Astrocyte (in vitro differentiated cells and primary cell): ENCODE measurements around the gene LCE3A.
"Not testable (repeated sequence)": the region's sequence is repeated elsewhere in the genome, so short reads cannot be mapped to it uniquely, and the experiment has no call there.

Experiments
- EZH2 ChIP-seq: IDR thresholded peaks from 2 replicates; pipeline ENCODE4 v1.6.1; 2012; ENCODE audit warnings: mild to moderate bottlenecking, low read length, inconsistent platforms; ENCODE audit not compliant: insufficient read depth
- TF ChIP-seq, protein P1 (sequence below): IDR thresholded peaks from 2 replicates; pipeline ENCODE4 v1.5.1; 2011; ENCODE audit warnings: low read depth, mild to moderate bottlenecking, inconsistent platforms, low read length, moderate library complexity; ENCODE audit not compliant: insufficient read depth

DNA sequence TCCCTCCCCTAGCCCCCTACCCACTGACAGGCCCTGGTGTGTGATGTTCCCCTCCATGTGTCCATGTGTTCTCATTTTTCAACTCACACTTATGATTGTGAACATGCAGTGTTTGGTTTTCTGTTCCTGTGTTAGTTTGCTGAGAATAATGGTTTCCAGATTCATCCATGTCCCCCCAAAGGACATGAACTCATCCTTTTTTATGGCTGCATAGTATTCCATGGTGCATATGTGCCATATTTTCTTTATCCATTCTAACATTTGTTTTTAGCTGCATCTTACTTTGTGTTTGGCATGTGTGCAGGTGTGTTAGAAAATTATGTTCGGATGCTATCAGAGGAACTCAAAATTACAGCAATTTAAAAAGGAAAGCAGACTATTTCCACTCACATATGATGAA is 43.3 kb upstream of the LCE3A start:
- TF ChIP-seq, protein P1, sequence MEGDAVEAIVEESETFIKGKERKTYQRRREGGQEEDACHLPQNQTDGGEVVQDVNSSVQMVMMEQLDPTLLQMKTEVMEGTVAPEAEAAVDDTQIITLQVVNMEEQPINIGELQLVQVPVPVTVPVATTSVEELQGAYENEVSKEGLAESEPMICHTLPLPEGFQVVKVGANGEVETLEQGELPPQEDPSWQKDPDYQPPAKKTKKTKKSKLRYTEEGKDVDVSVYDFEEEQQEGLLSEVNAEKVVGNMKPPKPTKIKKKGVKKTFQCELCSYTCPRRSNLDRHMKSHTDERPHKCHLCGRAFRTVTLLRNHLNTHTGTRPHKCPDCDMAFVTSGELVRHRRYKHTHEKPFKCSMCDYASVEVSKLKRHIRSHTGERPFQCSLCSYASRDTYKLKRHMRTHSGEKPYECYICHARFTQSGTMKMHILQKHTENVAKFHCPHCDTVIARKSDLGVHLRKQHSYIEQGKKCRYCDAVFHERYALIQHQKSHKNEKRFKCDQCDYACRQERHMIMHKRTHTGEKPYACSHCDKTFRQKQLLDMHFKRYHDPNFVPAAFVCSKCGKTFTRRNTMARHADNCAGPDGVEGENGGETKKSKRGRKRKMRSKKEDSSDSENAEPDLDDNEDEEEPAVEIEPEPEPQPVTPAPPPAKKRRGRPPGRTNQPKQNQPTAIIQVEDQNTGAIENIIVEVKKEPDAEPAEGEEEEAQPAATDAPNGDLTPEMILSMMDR, result not testable (repeated sequence)
- not testable (repeated sequence) for TF ChIP-seq EZH2
